WTC11 (cell line): ENCODE results near the gene DNAH17. TPM values are rescaled to one million over a fixed set of nuclear protein-coding genes. Genes with fewer than 3 reads are reported as not detected.

Source experiments
- ATAC-seq: fragments of 200-7000 bp; cut with Tn5 transposase; 2 replicates; pipeline ENCODE4 v1.10.0; 2021; ENCODE audit warnings: mild to moderate bottlenecking, moderate library complexity
- CTCF ChIA-PET: fragments of 300-600 bp; sonication (Branson Sonifier 250); formaldehyde crosslinking; loops from one replicate; lab custom pipeline; 2021; ENCODE audit warnings: antibody characterized with exemption; lab: Charles Lee
- POLR2A ChIA-PET: fragments of 350-600 bp; sonication (Branson Sonifier 250); formaldehyde crosslinking; loops from one replicate; lab custom pipeline; 2021; ENCODE audit warnings: antibody characterized with exemption; lab: Charles Lee
- DNase-seq: peaks from one replicate; pipeline ENCODE4 v3.0.0; 2021; ENCODE audit warnings: low spot score
- H3K27ac Mint-ChIP-seq: 2 replicates; pipeline ENCODE4 v1.8.0; 2021; ENCODE audit warnings: mixed read lengths
- H3K27me3 Mint-ChIP-seq: 2 replicates; pipeline ENCODE4 v1.8.0; 2021; ENCODE audit warnings: low read depth, mild to moderate bottlenecking, moderate library complexity, mixed read lengths
- H3K36me3 Mint-ChIP-seq: 2 replicates; pipeline ENCODE4 v1.8.0; 2021; ENCODE audit warnings: mixed read lengths
- H3K4me1 Mint-ChIP-seq: 2 replicates; pipeline ENCODE4 v1.8.0; 2022; ENCODE audit warnings: mixed read lengths
- H3K4me3 Mint-ChIP-seq: 2 replicates; pipeline ENCODE4 v1.8.0; 2021; ENCODE audit warnings: mild to moderate bottlenecking, moderate library complexity, mixed read lengths
- H3K9me3 Mint-ChIP-seq: 2 replicates; pipeline ENCODE4 v1.8.0; 2021; ENCODE audit warnings: mixed read lengths
- FOXJ3 ChIP-seq: sonication (generic); formaldehyde crosslinking; IDR thresholded peaks from 2 replicates; pipeline ENCODE4 v1.9.0; 2021; ENCODE audit warnings: missing genetic modification reagents, mild to moderate bottlenecking, borderline replicate concordance
- FOXK1 ChIP-seq: sonication (generic); formaldehyde crosslinking; IDR thresholded peaks from 2 replicates; pipeline ENCODE4 v1.8.0; 2022; ENCODE audit warnings: mild to moderate bottlenecking, moderate library complexity, missing genetic modification reagents
- NFYB ChIP-seq: sonication (generic); formaldehyde crosslinking; conservative IDR thresholded peaks from 2 replicates; pipeline ENCODE4 v1.8.0; 2022; ENCODE audit warnings: low read depth, missing genetic modification reagents
- NR1H2 ChIP-seq: sonication (generic); formaldehyde crosslinking; IDR thresholded peaks from 2 replicates; pipeline ENCODE4 v1.9.0; 2021; ENCODE audit warnings: mild to moderate bottlenecking, moderate library complexity, missing genetic modification reagents
- NR3C1 ChIP-seq: sonication (generic); formaldehyde crosslinking; conservative IDR thresholded peaks from 2 replicates; pipeline ENCODE4 v1.8.1; 2023; ENCODE audit warnings: low read depth, mild to moderate bottlenecking, missing genetic modification reagents
- PRDM15 ChIP-seq: sonication (generic); formaldehyde crosslinking; IDR thresholded peaks from 2 replicates; pipeline ENCODE4 v1.8.0; 2022; ENCODE audit warnings: missing genetic modification reagents
- PRRX2 ChIP-seq: fragments of 250-450 bp; sonication (Bioruptor Pico); IDR thresholded peaks from 2 replicates; pipeline ENCODE4 v1.8.0; 2021; ENCODE audit warnings: mild to moderate bottlenecking
- USF2 ChIP-seq: sonication (generic); formaldehyde crosslinking; IDR thresholded peaks from 2 replicates; pipeline ENCODE4 v1.8.1; 2023; ENCODE audit warnings: mild to moderate bottlenecking, missing genetic modification reagents, moderate library complexity
- ZNF138 ChIP-seq: sonication (generic); formaldehyde crosslinking; conservative IDR thresholded peaks from 2 replicates; pipeline ENCODE4 v1.8.1; 2022; ENCODE audit warnings: mild to moderate bottlenecking, moderate library complexity, missing genetic modification reagents
- ZNF263 ChIP-seq: sonication (generic); formaldehyde crosslinking; IDR thresholded peaks from 2 replicates; pipeline ENCODE4 v1.8.1; 2022; ENCODE audit warnings: low read depth, mild to moderate bottlenecking, moderate library complexity, missing genetic modification reagents
- ZNF396 ChIP-seq: fragments of 250-450 bp; sonication (Bioruptor Pico); IDR thresholded peaks from 2 replicates; pipeline ENCODE4 v1.8.0; 2021; ENCODE audit warnings: mild to moderate bottlenecking, moderate library complexity, borderline replicate concordance
- ZNF423 ChIP-seq: fragments of 250-450 bp; sonication (Bioruptor Pico); IDR thresholded peaks from 2 replicates; pipeline ENCODE4 v2.1.2; 2022; ENCODE audit warnings: mild to moderate bottlenecking, moderate library complexity
- ZNF671 ChIP-seq: fragments of 250-450 bp; sonication (Bioruptor Pico); IDR thresholded peaks from 2 replicates; pipeline ENCODE4 v1.8.0; 2021; ENCODE audit warnings: mild to moderate bottlenecking
- total RNA-seq: library from RNA; stranded (reverse); gene quantifications from 3 replicates; pipeline ENCODE4 v1.2.3, GENCODE V29; 2021
- TF ChIP-seq, protein P1 (sequence below): fragments of 250-450 bp; sonication (Bioruptor Pico); IDR thresholded peaks from 2 replicates; pipeline ENCODE4 v1.9.0; 2021; ENCODE audit warnings: mild to moderate bottlenecking, borderline replicate concordance

DNAH17 gene
- total RNA-seq, 1 experiment from 2014 or later, result 0.87 TPM

GRCh38 chr17:78502611-78503148 is 74.5 kb downstream of the DNAH17 start:
- no peaks in the 10 kb centered on the region for H3K36me3 Mint-ChIP-seq
- H3K4me1 Mint-ChIP-seq, result peaks cover 12% of the 10 kb centered on the region
- ATAC-seq (no peak), DNase-seq (no peak)
- ChIA-PET CTCF (interaction anchor here (2.0 kb wide), 1 partner anchor 206 kb away, joined by 8 read pairs; no protein-coding TSS in a partner anchor), POLR2A (no interaction called here)
- H3K27me3 Mint-ChIP-seq, result no peaks in the 10 kb centered on the region; the same call in 1 of the 2 replicates
- no peak overlapping the region; the same call in 1 of the 2 replicates for H3K27ac Mint-ChIP-seq
- H3K9me3 Mint-ChIP-seq, result no peaks in the 10 kb centered on the region
- H3K4me3 Mint-ChIP-seq, result no peak overlapping the region
- TF ChIP-seq ZNF396 (CRISPR knock-in tag), result no peak
- TF ChIP-seq PRDM15 (CRISPR knock-in tag), result no peak
- no peak for TF ChIP-seq USF2 (CRISPR knock-in tag)

DNA sequence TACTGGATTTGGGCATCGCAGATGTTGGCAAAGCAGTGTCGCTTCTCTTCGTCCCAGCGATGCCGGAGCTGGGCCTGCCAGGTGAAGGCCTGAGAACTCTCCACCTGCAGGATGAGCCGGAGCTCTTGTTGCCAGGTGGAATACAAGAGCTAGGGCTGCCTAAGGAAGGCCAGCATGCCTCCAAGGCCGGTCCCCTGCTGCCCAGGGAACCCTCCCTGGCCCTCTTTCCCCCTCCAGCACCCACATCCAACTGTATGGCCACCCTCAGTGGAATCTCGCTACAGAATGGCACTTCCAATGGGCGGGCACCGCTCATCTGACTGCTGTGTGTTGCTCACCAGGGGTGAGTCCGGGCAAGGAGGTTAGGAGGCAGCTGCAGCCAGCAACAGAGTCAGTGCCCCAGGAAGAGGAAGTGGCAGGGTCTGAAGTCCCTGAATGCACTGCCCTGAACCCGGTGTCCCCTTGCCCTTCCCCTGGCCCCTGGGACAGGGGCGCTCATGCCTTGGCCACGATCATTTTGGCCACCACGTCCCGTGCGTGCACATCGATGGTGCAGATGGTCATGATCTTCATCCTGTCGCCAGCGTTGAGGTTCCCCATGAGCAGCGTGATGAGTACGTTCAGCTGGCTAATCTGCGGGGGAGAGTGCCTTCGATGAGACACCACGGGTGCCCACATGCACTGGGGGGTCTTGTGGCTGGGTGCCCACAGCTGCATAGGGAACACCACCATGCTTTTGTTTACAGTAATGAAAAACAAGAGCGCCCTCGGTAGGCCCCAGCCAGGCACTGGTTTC is 75.8 kb downstream of the DNAH17 start:
- H3K36me3 Mint-ChIP-seq, result no peaks in the 10 kb centered on the region
- no peak overlapping the region for H3K4me3 Mint-ChIP-seq
- H3K9me3 Mint-ChIP-seq, result no peaks in the 10 kb centered on the region
- DNase-seq (no peak), ATAC-seq (no peak)
- no peak overlapping the region for H3K27ac Mint-ChIP-seq
- peaks cover 16% of the 10 kb centered on the region for H3K4me1 Mint-ChIP-seq
- TF ChIP-seq, protein P1, sequence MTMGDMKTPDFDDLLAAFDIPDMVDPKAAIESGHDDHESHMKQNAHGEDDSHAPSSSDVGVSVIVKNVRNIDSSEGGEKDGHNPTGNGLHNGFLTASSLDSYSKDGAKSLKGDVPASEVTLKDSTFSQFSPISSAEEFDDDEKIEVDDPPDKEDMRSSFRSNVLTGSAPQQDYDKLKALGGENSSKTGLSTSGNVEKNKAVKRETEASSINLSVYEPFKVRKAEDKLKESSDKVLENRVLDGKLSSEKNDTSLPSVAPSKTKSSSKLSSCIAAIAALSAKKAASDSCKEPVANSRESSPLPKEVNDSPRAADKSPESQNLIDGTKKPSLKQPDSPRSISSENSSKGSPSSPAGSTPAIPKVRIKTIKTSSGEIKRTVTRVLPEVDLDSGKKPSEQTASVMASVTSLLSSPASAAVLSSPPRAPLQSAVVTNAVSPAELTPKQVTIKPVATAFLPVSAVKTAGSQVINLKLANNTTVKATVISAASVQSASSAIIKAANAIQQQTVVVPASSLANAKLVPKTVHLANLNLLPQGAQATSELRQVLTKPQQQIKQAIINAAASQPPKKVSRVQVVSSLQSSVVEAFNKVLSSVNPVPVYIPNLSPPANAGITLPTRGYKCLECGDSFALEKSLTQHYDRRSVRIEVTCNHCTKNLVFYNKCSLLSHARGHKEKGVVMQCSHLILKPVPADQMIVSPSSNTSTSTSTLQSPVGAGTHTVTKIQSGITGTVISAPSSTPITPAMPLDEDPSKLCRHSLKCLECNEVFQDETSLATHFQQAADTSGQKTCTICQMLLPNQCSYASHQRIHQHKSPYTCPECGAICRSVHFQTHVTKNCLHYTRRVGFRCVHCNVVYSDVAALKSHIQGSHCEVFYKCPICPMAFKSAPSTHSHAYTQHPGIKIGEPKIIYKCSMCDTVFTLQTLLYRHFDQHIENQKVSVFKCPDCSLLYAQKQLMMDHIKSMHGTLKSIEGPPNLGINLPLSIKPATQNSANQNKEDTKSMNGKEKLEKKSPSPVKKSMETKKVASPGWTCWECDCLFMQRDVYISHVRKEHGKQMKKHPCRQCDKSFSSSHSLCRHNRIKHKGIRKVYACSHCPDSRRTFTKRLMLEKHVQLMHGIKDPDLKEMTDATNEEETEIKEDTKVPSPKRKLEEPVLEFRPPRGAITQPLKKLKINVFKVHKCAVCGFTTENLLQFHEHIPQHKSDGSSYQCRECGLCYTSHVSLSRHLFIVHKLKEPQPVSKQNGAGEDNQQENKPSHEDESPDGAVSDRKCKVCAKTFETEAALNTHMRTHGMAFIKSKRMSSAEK, result no peak
- TF ChIP-seq ZNF138 (CRISPR knock-in tag) (no peak), ZNF423 (CRISPR knock-in tag) (no peak), NR1H2 (CRISPR knock-in tag) (no peak), NFYB (CRISPR knock-in tag) (no peak), FOXK1 (CRISPR knock-in tag) (no peak), PRRX2 (CRISPR knock-in tag) (no peak), ZNF671 (no peak), FOXJ3 (CRISPR knock-in tag) (no peak)
- POLR2A ChIA-PET, result no interaction called here
- CTCF ChIA-PET, result interaction anchor here (2.0 kb wide), 1 partner anchor 207 kb away, joined by 8 read pairs; no protein-coding TSS in a partner anchor
- H3K27me3 Mint-ChIP-seq, result peaks cover 5% of the 10 kb centered on the region; the same call in 1 of the 2 replicates

GRCh38 chr17:78500806-78501205 is 76.4 kb downstream of the DNAH17 start:
- no peak overlapping the region for H3K27ac Mint-ChIP-seq
- TF ChIP-seq ZNF263 (CRISPR knock-in tag) (no peak), NR3C1 (CRISPR knock-in tag) (no peak)
- H3K4me1 Mint-ChIP-seq, result peaks cover 16% of the 10 kb centered on the region
- peaks cover 5% of the 10 kb centered on the region; the same call in 1 of the 2 replicates for H3K27me3 Mint-ChIP-seq
- no peaks in the 10 kb centered on the region for H3K36me3 Mint-ChIP-seq
- no peak for ATAC-seq
- DNase-seq, result no peak
- H3K9me3 Mint-ChIP-seq, result no peaks in the 10 kb centered on the region
- ChIA-PET CTCF (interaction anchor here (2.0 kb wide), 1 partner anchor 208 kb away, joined by 8 read pairs; no protein-coding TSS in a partner anchor), POLR2A (no interaction called here)
- no peak overlapping the region for H3K4me3 Mint-ChIP-seq
